B cell (primary cell): ENCODE results near the gene ATP6V0A1. TPM values are rescaled to one million over a fixed set of nuclear protein-coding genes. Genes with fewer than 3 reads are reported as not detected.

Experiments
- ATAC-seq: fragments of 200-7000 bp; cut with Tn5 transposase; one replicate; pipeline ENCODE4 v1.10.0; 2021; ENCODE audit warnings: low read depth, mild to moderate bottlenecking, moderate number of reproducible peaks, moderate library complexity
- CTCF ChIA-PET: fragments of 350-600 bp; sonication (Branson Sonifier 250); formaldehyde crosslinking; loops from one replicate; lab custom pipeline; 2021; ENCODE audit warnings: antibody characterized with exemption, inconsistent platforms; lab: Charles Lee
- POLR2A ChIA-PET: fragments of 350-600 bp; sonication (Branson Sonifier 250); formaldehyde crosslinking; loops from one replicate; lab custom pipeline; 2021; ENCODE audit warnings: antibody characterized with exemption; lab: Charles Lee
- DNase-seq: peaks from one replicate; pipeline ENCODE4 v3.0.0; 2013
- H2AFZ ChIP-seq: 2 replicates; pipeline ENCODE4 v1.6.1; 2012; ENCODE audit warnings: mild to moderate bottlenecking, low read depth, low read length; ENCODE audit not compliant: insufficient read depth, poor library complexity, severe bottlenecking
- H3K27ac ChIP-seq, 2 donors: 1 replicate in 1 of 2; 2 replicates in 1 of 2; pipeline ENCODE4 v1.5.1; 2012 to 2013; ENCODE audit warnings: low read length in 2 of 2, mild to moderate bottlenecking in 2 of 2, moderate library complexity in 1 of 2
- H3K27me3 ChIP-seq, 4 experiments: fragments of 200-600 bp in 1 of 4; sonication (generic) in 1 of 4; replicated peaks in 1 of 4; 1 replicate in 2 of 4; 2 replicates in 2 of 4; pipeline versions ENCODE4 v1.6.1 to v1.7.0; 2013 to 2016; ENCODE audit warnings: low read length in 3 of 4, mild to moderate bottlenecking in 2 of 4, mixed read lengths in 1 of 4, moderate library complexity in 1 of 4; ENCODE audit not compliant: insufficient read depth in 4 of 4, control insufficient read depth in 3 of 4; ENCODE audit errors: control extremely low read depth in 1 of 4
- H3K36me3 ChIP-seq, 2 experiments: replicated peaks in 1 of 2; 1 replicate in 1 of 2; 2 replicates in 1 of 2; pipeline versions ENCODE4 v1.6.1 to v1.7.1; 2013; ENCODE audit warnings: low read length in 1 of 2; ENCODE audit not compliant: insufficient read depth in 2 of 2, control insufficient read depth in 1 of 2; ENCODE audit errors: control extremely low read depth in 1 of 2, extremely low read depth in 1 of 2
- H3K4me1 ChIP-seq, 2 donors: fragments of 200-600 bp in 1 of 2; sonication (generic) in 1 of 2; 1 replicate in 1 of 2; 2 replicates in 1 of 2; pipeline versions ENCODE4 v1.5.1 to v1.6.1; 2013 to 2017; ENCODE audit warnings: low read length in 2 of 2; ENCODE audit not compliant: control insufficient read depth in 2 of 2, insufficient read depth in 2 of 2
- H3K4me2 ChIP-seq: replicated peaks from 2 replicates; pipeline ENCODE3; 2012; ENCODE audit warnings: mild to moderate bottlenecking, low read depth, low read length; ENCODE audit not compliant: poor library complexity, severe bottlenecking
- H3K4me3 ChIP-seq, 5 experiments: fragments of 200-600 bp in 1 of 5; sonication (generic) in 1 of 5; 1 replicate in 3 of 5; 2 replicates in 2 of 5; pipeline versions ENCODE4 v1.5.1 to v1.7.0; 2011 to 2016; ENCODE audit warnings: low read length in 4 of 5, mild to moderate bottlenecking in 4 of 5, low read depth in 2 of 5, control low read depth in 1 of 5, moderate library complexity in 1 of 5; ENCODE audit not compliant: insufficient read depth in 1 of 5; ENCODE audit errors: control extremely low read depth in 1 of 5, extremely low read depth in 1 of 5
- H3K79me2 ChIP-seq: fragments of 200-600 bp; sonication (generic); one replicate; pipeline ENCODE4 v1.6.0; 2016; ENCODE audit warnings: low read length; ENCODE audit not compliant: control insufficient read depth, insufficient read depth
- H3K9ac ChIP-seq: fragments of 200-600 bp; sonication (generic); 2 replicates; pipeline ENCODE4 v1.6.1; 2017; ENCODE audit warnings: mild to moderate bottlenecking, low read length, moderate library complexity
- H3K9me3 ChIP-seq, 3 donors: one replicate each; pipeline versions ENCODE4 v1.6.1 to v1.7.1; 2013; ENCODE audit warnings: low read length in 2 of 3; ENCODE audit not compliant: control insufficient read depth in 2 of 3, insufficient read depth in 1 of 3; ENCODE audit errors: control extremely low read depth in 1 of 3
- H4K20me1 ChIP-seq: 2 replicates; pipeline ENCODE4 v1.6.0; 2012; ENCODE audit warnings: mild to moderate bottlenecking, low read length; ENCODE audit not compliant: insufficient read depth, control insufficient read depth, poor library complexity, severe bottlenecking
- H3K27ac Mint-ChIP-seq: one replicate; pipeline ENCODE4 v1.8.0; 2021; ENCODE audit warnings: mixed read lengths
- H3K27me3 Mint-ChIP-seq: one replicate; pipeline ENCODE4 v1.8.0; 2021; ENCODE audit warnings: mixed read lengths
- H3K4me1 Mint-ChIP-seq: one replicate; pipeline ENCODE4 v1.8.0; 2021; ENCODE audit warnings: mixed read lengths
- H3K4me3 Mint-ChIP-seq: one replicate; pipeline ENCODE4 v1.8.0; 2021; ENCODE audit warnings: mixed read lengths
- H3K9me3 Mint-ChIP-seq: one replicate; pipeline ENCODE4 v1.8.0; 2022; ENCODE audit warnings: mixed read lengths; ENCODE audit not compliant: insufficient read depth
- EZH2 ChIP-seq: IDR thresholded peaks from 2 replicates; pipeline ENCODE4 v1.6.1; 2012; ENCODE audit warnings: borderline replicate concordance, low read depth, mild to moderate bottlenecking, moderate library complexity, low read length; ENCODE audit not compliant: insufficient read depth, poor library complexity, severe bottlenecking
- WGBS: methylation state at CpG from one replicate; pipeline ENCODE4 v1.1.5; 2013; ENCODE audit warnings: missing lambda C conversion rate; ENCODE audit not compliant: insufficient coverage; 5-methylcytosine and 5-hydroxymethylcytosine counted together
- intact Hi-C: fragments of 100-400 bp; cut with micrococcal nuclease; formaldehyde crosslinking; loops from one replicate; pipeline ENCODE4 v1.10.0; 2022
- polyA plus RNA-seq: library from polyadenylated mRNA; depleted of rRNA; stranded (reverse); fragments of >200 nt; gene quantifications from 2 replicates; pipeline ENCODE4 v1.2.3, GENCODE V29; 2012
- total RNA-seq, 2 donors: library from RNA; stranded (reverse); fragments of 120-200 nt in 1 of 2; gene quantifications; 1 replicate in 1 of 2; 2 replicates in 1 of 2; pipeline versions ENCODE4 v1.2.3 to v1.2.4, GENCODE V29; 2013 to 2022
- TF ChIP-seq, protein P1 (sequence below): fragments of 200-600 bp; IDR thresholded peaks from one replicate; pipeline ENCODE4 v1.8.0; 2022; ENCODE audit warnings: antibody characterized with exemption, mild to moderate bottlenecking

The ATP6V0A1 gene
- total and polyA plus RNA-seq, 2 donors (not counting 1 experiment from before 2014, with no cell fraction given): 59.1 to 90.9 TPM

DNA sequence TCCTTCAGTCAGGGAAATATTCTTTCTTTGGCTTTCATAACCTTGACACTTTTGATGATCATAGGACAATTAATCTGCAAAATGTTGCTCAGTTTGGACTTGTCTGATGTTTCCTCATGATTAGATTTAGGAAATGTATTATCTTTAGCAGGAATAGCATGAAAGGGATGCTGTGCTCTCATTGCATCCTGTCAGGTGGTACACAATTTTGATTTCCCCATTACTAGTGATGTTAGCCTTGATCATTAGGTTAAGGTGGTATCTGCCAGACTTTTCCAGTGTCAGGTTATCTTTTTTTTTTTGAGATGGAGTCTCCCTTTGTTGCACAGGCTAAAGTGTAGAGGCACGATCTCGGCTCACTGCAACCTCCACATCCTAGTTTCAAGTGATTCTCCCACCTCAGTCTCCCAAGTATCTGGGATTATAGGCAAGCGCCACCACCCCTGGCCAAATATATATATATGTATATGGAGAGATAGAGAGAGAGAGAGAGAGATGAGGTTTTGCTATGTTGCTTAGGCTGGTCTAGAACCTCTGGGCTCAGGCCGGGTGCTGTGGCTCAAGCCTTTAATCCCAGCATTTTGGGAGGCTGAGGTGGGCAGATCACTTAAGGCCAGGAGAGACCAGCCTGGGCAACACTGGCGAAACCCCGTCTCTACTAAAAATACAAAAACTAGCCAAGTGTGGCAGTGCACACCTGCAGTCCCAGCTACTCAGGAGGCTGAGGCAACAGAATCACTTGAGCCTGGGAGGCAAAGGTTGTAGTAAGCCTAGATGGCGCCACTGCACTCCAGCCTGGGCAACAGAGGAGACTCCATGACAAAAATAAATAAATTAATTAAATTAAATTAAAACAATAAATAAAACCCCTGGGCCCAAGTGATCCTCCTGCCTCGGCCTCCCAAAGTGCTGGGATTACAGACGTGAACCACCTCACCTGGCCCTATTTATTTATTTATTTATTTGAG is 19.8 kb upstream of the ATP6V0A1 start:
- CTCF ChIA-PET: interaction anchor here (0.6 to 2.9 kb wide), 11 partner anchors 22 to 142 kb away, joined by 3 to 8 read pairs (median 4); no protein-coding TSS in a partner anchor
- H3K27ac ChIP-seq: no peak overlapping the region
- 50% methylated on average over 2 of the region's 9 CpGs for WGBS

More for the DNA sequence above, 19.8 kb upstream of the ATP6V0A1 start:
- H3K4me1 ChIP-seq: peaks cover 7 to 10% of the 10 kb centered on the region in 2 donors
- TF ChIP-seq EZH2: no peak
- TF ChIP-seq, protein P1, sequence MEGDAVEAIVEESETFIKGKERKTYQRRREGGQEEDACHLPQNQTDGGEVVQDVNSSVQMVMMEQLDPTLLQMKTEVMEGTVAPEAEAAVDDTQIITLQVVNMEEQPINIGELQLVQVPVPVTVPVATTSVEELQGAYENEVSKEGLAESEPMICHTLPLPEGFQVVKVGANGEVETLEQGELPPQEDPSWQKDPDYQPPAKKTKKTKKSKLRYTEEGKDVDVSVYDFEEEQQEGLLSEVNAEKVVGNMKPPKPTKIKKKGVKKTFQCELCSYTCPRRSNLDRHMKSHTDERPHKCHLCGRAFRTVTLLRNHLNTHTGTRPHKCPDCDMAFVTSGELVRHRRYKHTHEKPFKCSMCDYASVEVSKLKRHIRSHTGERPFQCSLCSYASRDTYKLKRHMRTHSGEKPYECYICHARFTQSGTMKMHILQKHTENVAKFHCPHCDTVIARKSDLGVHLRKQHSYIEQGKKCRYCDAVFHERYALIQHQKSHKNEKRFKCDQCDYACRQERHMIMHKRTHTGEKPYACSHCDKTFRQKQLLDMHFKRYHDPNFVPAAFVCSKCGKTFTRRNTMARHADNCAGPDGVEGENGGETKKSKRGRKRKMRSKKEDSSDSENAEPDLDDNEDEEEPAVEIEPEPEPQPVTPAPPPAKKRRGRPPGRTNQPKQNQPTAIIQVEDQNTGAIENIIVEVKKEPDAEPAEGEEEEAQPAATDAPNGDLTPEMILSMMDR: peak; percentile 70
- no peaks in the 10 kb centered on the region for H3K79me2 ChIP-seq
- H3K9ac ChIP-seq: no peak overlapping the region
- H2AFZ ChIP-seq: no peak overlapping the region
- H3K9me3 ChIP-seq: no peaks in the 10 kb centered on the region
- DNase-seq: peak; percentile 69
- Mint-ChIP-seq H3K4me3 (no peak overlapping the region), H3K9me3 (no peaks in the 10 kb centered on the region), H3K27me3 (no peaks in the 10 kb centered on the region), H3K27ac (no peak overlapping the region), H3K4me1 (peaks cover 20% of the 10 kb centered on the region)
- ATAC-seq: peak; percentile 43
- no peaks in the 10 kb centered on the region for H3K36me3 ChIP-seq
- no peak overlapping the region for H3K4me3 ChIP-seq
- intact Hi-C loops: no loop called here
- H4K20me1 ChIP-seq: no peaks in the 10 kb centered on the region
- POLR2A ChIA-PET: interaction anchor here (0.7 kb wide), 1 partner anchor 46 kb away, joined by 8 read pairs; no protein-coding TSS in a partner anchor
- peak overlapping the region; percentile 42 for H3K4me2 ChIP-seq
- no peaks in the 10 kb centered on the region for H3K27me3 ChIP-seq
